ENCODE measurements around the gene FHAD1.

DNA sequence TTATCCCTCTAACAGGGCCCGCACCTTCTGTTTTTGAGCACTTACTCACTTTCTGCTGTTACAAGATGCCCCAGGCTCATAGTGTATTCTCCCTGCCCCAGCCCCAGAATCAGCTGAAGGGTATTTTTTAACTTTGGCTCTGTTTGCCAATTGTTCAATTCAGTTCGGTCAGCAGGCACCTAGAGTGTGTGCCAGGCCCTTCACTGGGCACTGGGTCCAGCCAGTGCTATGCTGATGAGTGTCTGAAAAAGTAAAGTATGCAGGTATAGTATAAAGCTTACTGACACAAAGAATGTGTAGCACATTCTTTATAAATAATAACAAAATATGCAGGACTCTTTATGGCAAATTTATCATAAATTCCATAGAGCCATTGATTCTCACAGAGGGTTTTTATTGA is 35.0 kb downstream of the FHAD1 start:
- TF ChIP-seq, protein P1, sequence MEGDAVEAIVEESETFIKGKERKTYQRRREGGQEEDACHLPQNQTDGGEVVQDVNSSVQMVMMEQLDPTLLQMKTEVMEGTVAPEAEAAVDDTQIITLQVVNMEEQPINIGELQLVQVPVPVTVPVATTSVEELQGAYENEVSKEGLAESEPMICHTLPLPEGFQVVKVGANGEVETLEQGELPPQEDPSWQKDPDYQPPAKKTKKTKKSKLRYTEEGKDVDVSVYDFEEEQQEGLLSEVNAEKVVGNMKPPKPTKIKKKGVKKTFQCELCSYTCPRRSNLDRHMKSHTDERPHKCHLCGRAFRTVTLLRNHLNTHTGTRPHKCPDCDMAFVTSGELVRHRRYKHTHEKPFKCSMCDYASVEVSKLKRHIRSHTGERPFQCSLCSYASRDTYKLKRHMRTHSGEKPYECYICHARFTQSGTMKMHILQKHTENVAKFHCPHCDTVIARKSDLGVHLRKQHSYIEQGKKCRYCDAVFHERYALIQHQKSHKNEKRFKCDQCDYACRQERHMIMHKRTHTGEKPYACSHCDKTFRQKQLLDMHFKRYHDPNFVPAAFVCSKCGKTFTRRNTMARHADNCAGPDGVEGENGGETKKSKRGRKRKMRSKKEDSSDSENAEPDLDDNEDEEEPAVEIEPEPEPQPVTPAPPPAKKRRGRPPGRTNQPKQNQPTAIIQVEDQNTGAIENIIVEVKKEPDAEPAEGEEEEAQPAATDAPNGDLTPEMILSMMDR (IDR thresholded peaks at IDR 0.05), result no peak
- TF ChIP-seq POLR2A (IDR thresholded peaks at IDR 0.05), result no peak

Measured in Peyer's patch (tissue), 4 donors.